ENCODE data around the gene SLC23A3. TPM values are rescaled to one million over a fixed set of nuclear protein-coding genes. Genes with fewer than 3 reads are reported as not detected.

Gene SLC23A3
- 1.6 TPM in 2 replicates for total RNA-seq

GRCh38 chr2:219169930-219170654 lies at the start of gene SLC23A3:
TSS of gene SLC23A3 (minus strand) at chr2:219170029. CDS start at chr2:219169984, 45 bp downstream.

GRCh38 chr2:219218732-219219701 lies 49.2 kb upstream of the SLC23A3 start, which contains the start of gene ABCB6:
TSS of gene ABCB6 (minus strand) at chr2:219218958. CDS start at chr2:219218673, 285 bp downstream.

GRCh38 chr2:219206328-219207133 lies 36.7 kb upstream of the SLC23A3 start, which contains the start of gene ZFAND2B:
TSS of gene ZFAND2B (plus strand) at chr2:219206782. CDS start at chr2:219206988, 206 bp downstream.

GRCh38 chr2:219177552-219178376 lies 7.9 kb upstream of the SLC23A3 start, which contains the start of gene RETREG2:
TSS of gene RETREG2 (plus strand) at chr2:219178275. CDS start at chr2:219178353, 78 bp downstream.

GRCh38 chr2:219176818-219177551 lies 7.2 kb upstream of the SLC23A3 start, which contains the start of gene CNPPD1:
TSS of gene CNPPD1 (minus strand) at chr2:219176925. CDS start at chr2:219176828, 97 bp downstream.

GRCh38 chr2:219160186-219161017 lies 9.4 kb downstream of the SLC23A3 start, which contains the start of gene NHEJ1:
TSS of gene NHEJ1 (minus strand) at chr2:219160815. CDS start at chr2:219158362, 2,453 bp downstream.

Other genes starting within 250 kb of the SLC23A3 start
- gene CDK5R2, start 210.4 kb downstream of the SLC23A3 start, total RNA-seq = not detected in 2 replicates
- gene FEV, start 184.8 kb downstream of the SLC23A3 start, total RNA-seq = not detected in 2 replicates
- not detected in 2 replicates for gene CRYBA2, start 176.6 kb downstream of the SLC23A3 start, total RNA-seq
- gene CFAP65, start 128.5 kb downstream of the SLC23A3 start, total RNA-seq = not detected in 2 replicates
- under 0.01 TPM in 1 of 2 replicates, not detected in the other for gene IHH, start 109.1 kb downstream of the SLC23A3 start, total RNA-seq
- 10.8 and 11.6 TPM in 2 replicates for gene NHEJ1, start 9.2 kb downstream of the SLC23A3 start, total RNA-seq
- gene CNPPD1, start 6.9 kb upstream of the SLC23A3 start, total RNA-seq = 37.9 and 41.9 TPM in 2 replicates
- 64.1 and 72.9 TPM in 2 replicates for gene RETREG2, start 8.2 kb upstream of the SLC23A3 start, total RNA-seq
- gene ZFAND2B, start 36.8 kb upstream of the SLC23A3 start, total RNA-seq = 30.0 and 37.5 TPM in 2 replicates
- gene ABCB6, start 48.9 kb upstream of the SLC23A3 start, total RNA-seq = 21.6 and 28.3 TPM in 2 replicates
- gene ATG9A, start 59.6 kb upstream of the SLC23A3 start, total RNA-seq = 43.5 and 44.4 TPM in 2 replicates
- gene ANKZF1, start 59.8 kb upstream of the SLC23A3 start, total RNA-seq = 17.6 and 20.6 TPM in 2 replicates
- gene GLB1L, start 75.4 kb upstream of the SLC23A3 start, total RNA-seq = 15.3 and 20.3 TPM in 2 replicates
- 26.8 and 34.8 TPM in 2 replicates for gene STK16, start 75.5 kb upstream of the SLC23A3 start, total RNA-seq
- not detected in 2 replicates for gene TUBA4B, start 83.2 kb upstream of the SLC23A3 start, total RNA-seq
- gene TUBA4A, start 83.9 kb upstream of the SLC23A3 start, total RNA-seq = 19.1 and 30.1 TPM in 2 replicates
- gene DNAJB2, start 109.3 kb upstream of the SLC23A3 start, total RNA-seq = 39.4 and 43.2 TPM in 2 replicates
- 0.25 and 0.40 TPM in 2 replicates for gene PTPRN, start 139.4 kb upstream of the SLC23A3 start, total RNA-seq
- not detected in 2 replicates for gene RESP18, start 162.7 kb upstream of the SLC23A3 start, total RNA-seq
- gene DNPEP, start 217.9 kb upstream of the SLC23A3 start, total RNA-seq = 47.6 and 49.3 TPM in 2 replicates
- 0.13 and 0.62 TPM in 2 replicates for gene DES, start 248.3 kb upstream of the SLC23A3 start, total RNA-seq